HG03521 (cell line): Measurements from ENCODE around the gene CCT7.

Experiments used
- ATAC-seq: cut with Tn5 transposase; IDR thresholded peaks from one replicate; pipeline ENCODE4 v1.9.1; 2021; ENCODE audit warnings: mild to moderate bottlenecking, moderate library complexity; ENCODE audit not compliant: unreplicated experiment

Gene CCT7

GRCh38 chr2:73266061-73266901 lies 32.2 kb downstream of the CCT7 start:
- ATAC-seq = no peak

DNA sequence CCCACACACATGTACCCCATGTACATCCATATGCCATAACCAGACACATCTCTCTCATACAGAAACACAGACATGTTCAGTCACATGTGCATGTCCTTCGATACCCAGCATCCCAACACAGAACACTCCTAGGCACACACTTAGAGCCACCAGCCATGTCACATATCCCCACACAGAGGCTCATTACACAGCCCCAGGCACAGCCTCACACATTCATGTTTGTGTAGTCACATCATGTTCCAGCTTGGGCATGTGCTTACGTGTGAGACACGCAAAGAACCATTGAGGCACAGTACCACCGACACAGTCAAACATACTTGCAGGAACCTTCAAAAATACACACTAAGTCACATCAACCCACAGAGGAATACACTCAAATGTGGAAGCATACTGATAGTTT lies 32.9 kb downstream of the CCT7 start:
- no peak for ATAC-seq

GRCh38 chr2:73268366-73268829 lies 34.3 kb downstream of the CCT7 start:
- no peak for ATAC-seq

GRCh38 chr2:73268830-73269685 lies 35.0 kb downstream of the CCT7 start:
- peak; percentile 79 for ATAC-seq

GRCh38 chr2:73269686-73270465 lies 35.8 kb downstream of the CCT7 start:
- ATAC-seq = no peak

- no peak for ATAC-seq
Measured at GRCh38 chr2:73272270-73272669, 38.2 kb downstream of the CCT7 start.

GRCh38 chr2:73279852-73280251 lies 45.7 kb downstream of the CCT7 start:
- ATAC-seq = no peak

- no peak for ATAC-seq
Measured at GRCh38 chr2:73281244-73281643, 47.1 kb downstream of the CCT7 start.

DNA sequence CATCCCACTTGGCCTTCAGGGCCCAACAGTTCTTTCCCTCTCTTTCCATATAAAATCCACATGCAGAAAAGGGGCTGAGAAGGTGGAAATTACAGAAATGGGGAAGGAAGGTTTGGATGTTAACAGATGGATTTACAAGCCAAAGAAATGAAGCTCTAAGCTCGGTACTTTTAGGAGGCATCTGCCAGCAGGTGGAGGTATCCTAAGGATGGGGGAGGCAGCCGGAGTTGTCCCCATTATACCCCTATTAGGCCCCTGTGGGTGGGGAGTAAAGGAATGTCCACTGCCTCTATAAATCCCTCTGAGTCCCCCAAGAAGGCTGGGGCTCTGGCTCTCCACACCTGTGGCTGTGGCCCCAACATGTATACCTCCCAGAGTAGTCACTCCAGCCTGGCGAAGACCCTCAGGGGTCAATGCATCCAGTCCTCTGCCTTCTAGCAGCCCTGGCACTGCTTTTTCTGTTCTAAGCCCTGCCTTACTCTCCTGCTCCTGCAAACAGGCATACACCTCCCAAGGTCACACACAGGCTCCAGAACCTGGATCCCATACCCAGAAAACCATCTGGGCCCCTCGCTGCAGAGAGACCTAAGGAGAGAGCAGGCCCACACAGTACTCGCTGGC lies 48.9 kb downstream of the CCT7 start:
- no peak for ATAC-seq

- peak; percentile 9 for ATAC-seq
Measured at GRCh38 chr2:73283545-73284295, 49.6 kb downstream of the CCT7 start.

- peak; percentile 77 for ATAC-seq
Measured at GRCh38 chr2:73284296-73285158, 50.4 kb downstream of the CCT7 start, which contains the start of gene FBXO41. Gene FBXO41 (minus strand): TSS chr2:73284478. CDS start chr2:73269630, 14,848 bp downstream.

GRCh38 chr2:73285159-73285739 lies 51.1 kb downstream of the CCT7 start:
- ATAC-seq = peak; percentile 48

DNA sequence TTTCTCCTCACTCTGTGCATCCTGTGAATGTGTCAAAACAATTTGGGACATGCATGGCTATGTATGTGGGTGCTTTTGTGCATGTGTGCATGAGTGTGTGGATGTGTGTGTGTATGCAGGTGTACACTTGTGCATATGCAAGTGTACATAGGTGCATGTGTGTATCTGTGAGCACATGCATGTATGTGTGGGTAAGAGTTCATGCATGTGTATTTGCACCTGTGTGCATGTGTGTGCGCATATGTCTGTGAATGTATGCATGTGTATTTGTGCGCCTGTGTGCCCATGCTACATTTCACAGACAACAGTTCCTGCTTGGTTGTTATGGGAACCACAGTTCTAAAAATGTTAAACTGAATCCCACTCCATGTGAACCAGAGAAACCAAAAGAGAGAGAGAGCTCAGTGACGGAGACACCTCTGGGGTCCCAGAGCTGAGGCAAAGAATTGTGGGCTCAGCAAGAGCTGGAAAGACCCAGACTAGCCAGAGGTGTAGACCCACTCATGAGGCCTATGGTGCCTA lies 52.1 kb downstream of the CCT7 start:
- ATAC-seq = no peak

- no peak for ATAC-seq
Measured at GRCh38 chr2:73289304-73289703, 55.2 kb downstream of the CCT7 start.

- no peak for ATAC-seq
Measured at GRCh38 chr2:73290049-73290839, 56.1 kb downstream of the CCT7 start.

DNA sequence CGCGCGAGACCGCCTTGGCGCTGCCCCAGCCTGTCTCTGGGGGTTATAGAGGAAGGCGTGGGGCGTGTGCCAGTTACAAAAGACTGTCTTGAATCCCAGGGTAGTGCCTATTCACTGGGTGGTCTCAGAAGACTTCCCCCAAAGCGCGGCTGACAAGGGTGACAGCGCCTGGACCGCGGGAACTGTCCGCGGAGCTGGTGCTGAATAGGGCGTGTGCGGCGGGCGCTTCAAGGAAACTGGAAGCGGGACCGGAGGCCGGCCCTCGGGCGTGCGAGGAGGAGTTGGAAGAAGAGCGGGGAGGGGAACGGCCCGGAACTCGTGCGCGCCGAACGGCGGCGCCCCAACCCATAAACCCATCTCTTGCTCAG lies 57.0 kb downstream of the CCT7 start:
- ATAC-seq = no peak

GRCh38 chr2:73291461-73292315 lies 57.6 kb downstream of the CCT7 start:
- ATAC-seq = no peak
